Measurements from ENCODE around the gene GRIN1.

GRCh38 chr9:137198902-137199283 lies 59.9 kb downstream of the GRIN1 start:
- TF ChIP-seq CTCF (conservative IDR thresholded peaks at IDR 0.05) (no peak), EZH2 (IDR thresholded peaks at IDR 0.05; ENCODE audit: low read depth) (no peak)
